Adrenal gland (tissue), 12 donors: ENCODE measurements around the gene ELF2. TPM values are rescaled to one million over a fixed set of nuclear protein-coding genes. Genes with fewer than 3 reads are reported as not detected.
"Not testable (repeated sequence)": the region's sequence is repeated elsewhere in the genome, so short reads cannot be mapped to it uniquely, and the experiment has no call there.

Source experiments
- DNase-seq, 7 donors: peaks; one replicate each; pipeline ENCODE4 v3.0.0-alpha.2; 2019 to 2020
- H3K27ac ChIP-seq, 5 donors: fragments of 200-600 bp; sonication (generic) in 4 of 5; 1 replicate in 3 of 5; 2 replicates in 2 of 5; pipeline versions ENCODE4 v1.5.1 to v1.8.0; 2016 to 2020; ENCODE audit warnings: mild to moderate bottlenecking in 1 of 5
- H3K27me3 ChIP-seq: fragments of 200-600 bp; 2 replicates; pipeline ENCODE4 v1.8.0; 2021
- H3K36me3 ChIP-seq, 2 donors: fragments of 200-600 bp; replicated peaks in 1 of 2; 1 replicate in 1 of 2; 2 replicates in 1 of 2; pipeline versions ENCODE4 v1.5.1 to v1.8.0; 2018 to 2022
- H3K4me1 ChIP-seq, 2 donors: fragments of 200-600 bp; replicated peaks in 1 of 2; 1 replicate in 1 of 2; 2 replicates in 1 of 2; pipeline versions ENCODE4 v1.5.1 to v1.8.0; 2018 to 2021
- H3K4me3 ChIP-seq, 4 donors: fragments of 200-600 bp; sonication (generic) in 3 of 4; one replicate each; pipeline ENCODE4 v1.5.1; 2016 to 2018
- H3K9me3 ChIP-seq, 3 donors: fragments of 200-600 bp; sonication (generic) in 1 of 3; replicated peaks in 1 of 3; 1 replicate in 2 of 3; 2 replicates in 1 of 3; pipeline versions ENCODE4 v1.5.1 to v1.8.0; 2016 to 2021
- POLR2A ChIP-seq, 2 donors: fragments of 450-650 bp; IDR thresholded peaks; one replicate each; pipeline ENCODE4 v1.6.1; 2017; ENCODE audit warnings: antibody characterized with exemption in 2 of 2, mild to moderate bottlenecking in 2 of 2, moderate library complexity in 1 of 2
- WGBS, 4 donors: extraction: QIAGEN DNeasy Blood & Tissue Kit in 2 of 4; methylation state at CpG; one replicate each; pipeline versions ENCODE4 v1.1.5 to v1.1.7; 2013 to 2017; 5-methylcytosine and 5-hydroxymethylcytosine counted together
- intact Hi-C, 2 donors: fragments of 100-400 bp; cut with DNase I; formaldehyde crosslinking; loops; one replicate each; pipeline versions ENCODE4 v1.14.1 to v1.15.0; 2022 to 2023
- polyA plus RNA-seq, 3 donors: library from polyadenylated mRNA; stranded (reverse); fragments of 200-250 nt in 2 of 3; fragments of 350-450 nt in 1 of 3; fragmentation: Illumina TruSeq in 1 of 3; extraction: RNeasy Lipid Tissue Mini Kit (QIAGEN cat#74804) in 1 of 3; gene quantifications; one replicate each; pipeline ENCODE4 v1.2.3, GENCODE V29; 2013 to 2014
- total RNA-seq, 9 donors: library from RNA; depleted of rRNA in 4 of 9; stranded (reverse); fragments of >200 nt in 4 of 9; fragments of 120-200 nt in 1 of 9; fragmentation: NEBNext Ultra II Directional in 1 of 9; extraction: Animal tissue kit (Norgen Biotek cat#: 25700) in 1 of 9; gene quantifications; one replicate each; pipeline versions ENCODE4 v1.1.0 to v1.2.4, GENCODE V29; 2013 to 2023
- TF ChIP-seq, protein P1 (sequence below), 6 experiments: fragments of 450-650 bp in 4 of 6; fragments of 200-600 bp in 2 of 6; sonication (generic) in 1 of 6; IDR thresholded peaks; 1 replicate in 5 of 6; 2 replicates in 1 of 6; pipeline versions ENCODE4 v1.5.1 to v1.8.0; 2016 to 2021; ENCODE audit warnings: antibody characterized with exemption in 6 of 6, mild to moderate bottlenecking in 2 of 6, moderate library complexity in 1 of 6
- donor health status: healthy with polysubstance abuse.
- donor health status: Bipolar disorder and iron deficiency.
- donor health status: DM: yes; HTN: yes; CAD: no.
- donor health status: DM: no; HTN: no; CAD: no.
- donor health status: DM: no; HTN: no; CAD: no.
- donor health status: DM: yes; HTN: yes; CAD: no.

ELF2 gene
- total and polyA plus RNA-seq, 12 donors, result 14.0 to 54.4 (median 26.6) TPM

DNA sequence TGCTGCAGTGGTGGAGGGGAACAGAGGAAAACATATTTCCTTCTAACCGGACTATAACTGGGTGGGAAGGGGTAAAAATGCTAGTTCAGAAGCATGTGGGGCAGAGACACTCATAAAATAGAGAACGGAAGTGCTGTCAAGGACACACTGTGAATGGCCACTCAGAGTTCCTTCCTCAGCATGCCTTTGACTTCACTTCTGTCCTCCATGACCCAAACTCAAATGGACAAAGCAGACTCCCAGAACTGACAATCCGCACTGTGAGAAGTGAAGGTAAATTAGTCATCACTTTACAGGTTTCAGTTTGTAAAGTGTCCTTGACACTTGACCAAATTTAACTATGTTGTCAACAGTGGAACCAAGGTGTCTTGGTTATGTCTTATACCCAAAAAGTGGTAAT, 30.2 kb upstream of the ELF2 start:
- H3K4me1 ChIP-seq, result peaks cover 12 to 18% of the 10 kb centered on the region in 2 donors
- WGBS, 4 donors, result 37 to 47% (median 39%) methylated on average over 3 of the region's 3 CpGs
- H3K9me3 ChIP-seq, result no peaks in the 10 kb centered on the region
- intact Hi-C loops, result loop anchor here in 1 of 2 donors (10.0 kb wide), 1 partner anchor 188 kb away; no protein-coding TSS in a partner anchor
- no peaks in the 10 kb centered on the region for H3K36me3 ChIP-seq
- peak in 2 of 7 donors; percentile 22 to 45 for DNase-seq
- no peak overlapping the region for H3K4me3 ChIP-seq
- TF ChIP-seq POLR2A (IDR thresholded peaks at IDR 0.05), result no peak
- TF ChIP-seq, protein P1, sequence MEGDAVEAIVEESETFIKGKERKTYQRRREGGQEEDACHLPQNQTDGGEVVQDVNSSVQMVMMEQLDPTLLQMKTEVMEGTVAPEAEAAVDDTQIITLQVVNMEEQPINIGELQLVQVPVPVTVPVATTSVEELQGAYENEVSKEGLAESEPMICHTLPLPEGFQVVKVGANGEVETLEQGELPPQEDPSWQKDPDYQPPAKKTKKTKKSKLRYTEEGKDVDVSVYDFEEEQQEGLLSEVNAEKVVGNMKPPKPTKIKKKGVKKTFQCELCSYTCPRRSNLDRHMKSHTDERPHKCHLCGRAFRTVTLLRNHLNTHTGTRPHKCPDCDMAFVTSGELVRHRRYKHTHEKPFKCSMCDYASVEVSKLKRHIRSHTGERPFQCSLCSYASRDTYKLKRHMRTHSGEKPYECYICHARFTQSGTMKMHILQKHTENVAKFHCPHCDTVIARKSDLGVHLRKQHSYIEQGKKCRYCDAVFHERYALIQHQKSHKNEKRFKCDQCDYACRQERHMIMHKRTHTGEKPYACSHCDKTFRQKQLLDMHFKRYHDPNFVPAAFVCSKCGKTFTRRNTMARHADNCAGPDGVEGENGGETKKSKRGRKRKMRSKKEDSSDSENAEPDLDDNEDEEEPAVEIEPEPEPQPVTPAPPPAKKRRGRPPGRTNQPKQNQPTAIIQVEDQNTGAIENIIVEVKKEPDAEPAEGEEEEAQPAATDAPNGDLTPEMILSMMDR (IDR thresholded peaks at IDR 0.05), result no peak
- H3K27ac ChIP-seq, result peak overlapping the region; percentile 1 to 90 (median 69)
- no peaks in the 10 kb centered on the region for H3K27me3 ChIP-seq

DNA sequence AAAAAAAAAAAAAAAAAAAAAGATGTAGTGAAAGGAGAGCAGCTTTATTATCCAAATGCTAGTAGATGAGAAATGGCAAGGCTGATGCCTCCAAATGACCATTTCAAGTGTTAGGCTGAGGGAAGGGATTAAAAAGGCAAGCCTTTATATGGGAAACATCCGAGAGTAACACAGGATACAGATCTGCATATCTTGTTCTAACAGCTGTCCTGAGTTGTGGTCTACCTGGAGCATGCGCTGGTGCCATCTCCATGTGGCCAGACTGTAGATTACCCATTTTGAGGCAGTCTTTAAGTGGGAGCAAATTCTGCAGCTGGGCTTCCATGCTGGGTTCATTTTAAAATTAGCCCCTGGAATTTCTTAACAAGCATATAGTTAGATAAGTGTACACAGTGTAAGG, 26.0 kb upstream of the ELF2 start:
- no peaks in the 10 kb centered on the region for H3K27me3 ChIP-seq
- 91 to 100% (median 97%) methylated on average over 2 of the region's 2 CpGs for WGBS, 4 donors
- H3K4me1 ChIP-seq, result peaks cover 7 to 10% of the 10 kb centered on the region in 2 donors
- intact Hi-C loops, result loop anchor here in 1 of 2 donors (10.0 kb wide), 1 partner anchor 192 kb away; no protein-coding TSS in a partner anchor
- no peaks in the 10 kb centered on the region for H3K9me3 ChIP-seq
- H3K27ac ChIP-seq, result no peak overlapping the region
- DNase-seq, result peak in 1 of 7 donors; percentile 9
- H3K4me3 ChIP-seq, result no peak overlapping the region
- TF ChIP-seq POLR2A (IDR thresholded peaks at IDR 0.05), result no peak
- TF ChIP-seq, protein P1 (IDR thresholded peaks at IDR 0.05), result no peak
- no peaks in the 10 kb centered on the region for H3K36me3 ChIP-seq

DNA sequence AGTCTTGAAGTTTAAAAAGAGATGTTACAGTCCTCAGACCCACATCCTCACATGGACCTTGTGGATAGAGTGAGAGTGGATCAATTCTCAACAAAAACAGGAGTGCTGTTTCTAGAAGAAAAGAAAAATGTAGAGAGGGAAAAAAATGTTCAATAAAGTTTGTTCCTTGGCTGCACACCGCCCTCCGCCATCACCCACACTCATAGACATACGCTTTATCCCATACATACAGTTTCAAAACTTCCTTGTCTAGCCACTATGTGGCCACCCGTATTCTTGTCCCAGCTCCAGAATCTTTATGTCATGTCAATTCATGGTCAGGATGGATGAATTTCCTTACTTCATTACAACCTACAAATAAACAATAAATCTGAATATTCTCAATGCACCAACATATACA, 23.5 kb upstream of the ELF2 start:
- no peak for DNase-seq
- Histone ChIP-seq H3K4me1 (no peaks in the 10 kb centered on the region), H3K36me3 (no peaks in the 10 kb centered on the region), H3K27me3 (no peaks in the 10 kb centered on the region), H3K9me3 (no peaks in the 10 kb centered on the region), H3K27ac (no peak overlapping the region), H3K4me3 (no peak overlapping the region)
- TF ChIP-seq, protein P1 (IDR thresholded peaks at IDR 0.05), result no peak
- 93 to 100% (median 94%) methylated on average over 4 of the region's 4 CpGs for WGBS, 4 donors
- intact Hi-C loops, result loop anchor here in 1 of 2 donors (10.0 kb wide), 1 partner anchor 194 kb away; no protein-coding TSS in a partner anchor

GRCh38 chr4:139200102-139200501, 23.1 kb upstream of the ELF2 start:
- no peaks in the 10 kb centered on the region for H3K4me1 ChIP-seq
- WGBS, 4 donors, result 76 to 85% (median 80%) methylated on average over 4 of the region's 4 CpGs
- H3K27me3 ChIP-seq, result no peaks in the 10 kb centered on the region
- no peak for TF ChIP-seq POLR2A (IDR thresholded peaks at IDR 0.05)
- TF ChIP-seq, protein P1 (IDR thresholded peaks at IDR 0.05), result no peak
- no peaks in the 10 kb centered on the region for H3K36me3 ChIP-seq
- DNase-seq, result no peak
- H3K4me3 ChIP-seq, result no peak overlapping the region
- intact Hi-C loops, result loop anchor here in 1 of 2 donors (10.0 kb wide), 1 partner anchor 195 kb away; no protein-coding TSS in a partner anchor
- no peak overlapping the region for H3K27ac ChIP-seq
- no peaks in the 10 kb centered on the region for H3K9me3 ChIP-seq

DNA sequence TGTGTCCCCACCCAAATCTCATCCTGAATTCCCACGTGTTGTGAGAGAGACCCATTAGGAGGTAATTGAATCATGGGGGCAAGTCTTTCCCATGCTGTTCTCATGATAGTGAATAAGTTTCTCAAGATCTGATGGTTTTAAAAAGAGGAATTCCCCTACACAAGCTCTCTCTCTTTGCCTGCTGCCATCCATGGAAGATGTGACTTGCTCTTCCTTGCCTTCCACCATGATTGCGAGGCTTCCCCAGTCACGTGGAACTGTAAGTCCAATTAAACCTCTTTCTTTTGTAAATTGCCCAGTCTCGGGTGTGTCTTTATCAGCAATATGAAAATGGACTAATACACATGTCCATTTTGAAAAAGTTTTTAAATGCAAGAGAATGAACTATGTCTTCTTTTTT, 20.2 kb upstream of the ELF2 start:
- H3K9me3 ChIP-seq, H3K4me1 ChIP-seq, H3K27me3 ChIP-seq, H3K36me3 ChIP-seq, DNase-seq, intact Hi-C loops, H3K27ac ChIP-seq, H3K4me3 ChIP-seq: not testable (repeated sequence)
- WGBS, 4 donors, result 85 to 92% (median 89%) methylated on average over 4 of the region's 4 CpGs
